HUES6 (cell line): ENCODE results near the gene CSAG2.
"Not testable (repeated sequence)": the region's sequence is repeated elsewhere in the genome, so short reads cannot be mapped to it uniquely, and the experiment has no call there.

ENCODE experiments used
- H3K27ac ChIP-seq: 2 replicates; pipeline ENCODE4 v1.7.0; 2013; ENCODE audit warnings: low read depth, mild to moderate bottlenecking, low read length, inconsistent platforms
- H3K27me3 ChIP-seq: 2 replicates; pipeline ENCODE4 v1.6.1; 2013; ENCODE audit warnings: low read length; ENCODE audit not compliant: control insufficient read depth, insufficient read depth
- H3K36me3 ChIP-seq: 2 replicates; pipeline ENCODE4 v1.6.1; 2013; ENCODE audit warnings: low read length; ENCODE audit not compliant: control insufficient read depth, insufficient read depth
- H3K4me1 ChIP-seq: 2 replicates; pipeline ENCODE4 v1.6.1; 2013; ENCODE audit warnings: low read length; ENCODE audit not compliant: control insufficient read depth, insufficient read depth
- H3K4me3 ChIP-seq: 2 replicates; pipeline ENCODE4 v1.5.1; 2013; ENCODE audit warnings: low read depth, low read length
- H3K9ac ChIP-seq: one replicate; pipeline ENCODE4 v1.6.1; 2013; ENCODE audit warnings: mild to moderate bottlenecking, low read length
- H3K9me3 ChIP-seq: 2 replicates; pipeline ENCODE4 v1.6.1; 2013; ENCODE audit warnings: low read depth, low read length; ENCODE audit not compliant: control insufficient read depth, insufficient read depth

CSAG2 gene

DNA sequence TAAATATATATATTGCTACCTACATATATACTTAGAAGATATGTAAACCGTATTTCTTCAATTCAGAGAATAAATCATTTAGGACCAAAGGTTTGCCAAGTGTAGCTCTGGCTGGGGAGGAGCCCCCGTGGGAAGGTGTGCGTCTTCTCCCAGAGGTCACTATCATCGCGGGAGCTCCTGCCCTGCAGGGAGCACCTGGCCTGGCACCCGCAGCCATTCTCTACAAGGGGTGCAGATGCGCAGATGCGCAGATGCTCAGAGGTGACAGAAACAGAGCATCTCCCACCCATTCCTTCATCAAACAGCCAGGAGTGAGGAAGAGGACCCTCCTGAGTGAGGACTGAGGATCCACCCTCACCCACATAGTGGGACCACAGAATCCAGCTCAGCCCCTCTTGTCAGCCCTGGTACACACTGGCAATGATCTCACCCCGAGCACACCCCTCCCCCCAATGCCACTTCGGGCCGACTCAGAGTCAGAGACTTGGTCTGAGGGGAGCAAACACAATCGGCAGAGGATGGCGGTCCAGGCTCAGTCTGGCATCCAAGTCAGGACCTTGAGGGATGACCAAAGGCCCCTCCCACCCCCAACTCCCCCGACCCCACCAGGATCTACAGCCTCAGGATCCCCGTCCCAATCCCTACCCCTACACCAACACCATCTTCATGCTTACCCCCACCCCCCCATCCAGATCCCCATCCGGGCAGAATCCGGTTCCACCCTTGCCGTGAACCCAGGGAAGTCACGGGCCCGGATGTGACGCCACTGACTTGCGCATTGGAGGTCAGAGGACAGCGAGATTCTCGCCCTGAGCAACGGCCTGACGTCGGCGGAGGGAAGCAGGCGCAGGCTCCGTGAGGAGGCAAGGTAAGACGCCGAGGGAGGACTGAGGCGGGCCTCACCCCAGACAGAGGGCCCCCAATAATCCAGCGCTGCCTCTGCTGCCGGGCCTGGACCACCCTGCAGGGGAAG lies 5.0 kb upstream of the CSAG2 start, which contains the start of gene MAGEA2B:
Gene MAGEA2B (plus strand): TSS at position 814 of the 973 bp plus-strand sequence. CDS start 2,479 bp downstream, outside the sequence.
- not testable (repeated sequence) for H3K9ac ChIP-seq, H3K9me3 ChIP-seq, H3K36me3 ChIP-seq, H3K27me3 ChIP-seq, H3K4me1 ChIP-seq, H3K4me3 ChIP-seq, H3K27ac ChIP-seq

GRCh38 chrX:152713195-152713594 lies 4.1 kb upstream of the CSAG2 start:
- H3K4me3 ChIP-seq, H3K9me3 ChIP-seq, H3K36me3 ChIP-seq, H3K4me1 ChIP-seq, H3K27me3 ChIP-seq, H3K9ac ChIP-seq, H3K27ac ChIP-seq: not testable (repeated sequence)

DNA sequence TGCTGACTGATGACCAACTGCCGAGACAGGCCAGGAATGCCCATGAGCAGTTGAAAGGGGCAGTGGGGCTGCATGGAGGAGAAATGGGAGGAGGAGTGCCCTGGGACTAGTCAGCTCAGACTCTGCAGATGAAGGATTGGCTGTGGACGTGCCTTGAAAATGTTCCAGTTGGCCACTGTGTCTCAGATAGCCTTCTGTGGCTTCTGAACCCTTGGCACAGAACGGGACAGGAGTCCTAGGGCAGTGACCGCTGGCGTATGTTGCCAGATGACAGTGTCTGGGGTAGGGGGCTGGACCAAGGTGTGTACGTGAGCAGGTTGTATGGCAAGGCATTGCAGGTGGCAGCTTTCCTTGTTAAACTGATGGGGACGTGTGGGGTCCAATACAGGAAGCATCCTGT lies 2.6 kb downstream of the CSAG2 start:
- not testable (repeated sequence) for H3K27me3 ChIP-seq, H3K4me3 ChIP-seq, H3K27ac ChIP-seq, H3K36me3 ChIP-seq, H3K9ac ChIP-seq, H3K9me3 ChIP-seq, H3K4me1 ChIP-seq

DNA sequence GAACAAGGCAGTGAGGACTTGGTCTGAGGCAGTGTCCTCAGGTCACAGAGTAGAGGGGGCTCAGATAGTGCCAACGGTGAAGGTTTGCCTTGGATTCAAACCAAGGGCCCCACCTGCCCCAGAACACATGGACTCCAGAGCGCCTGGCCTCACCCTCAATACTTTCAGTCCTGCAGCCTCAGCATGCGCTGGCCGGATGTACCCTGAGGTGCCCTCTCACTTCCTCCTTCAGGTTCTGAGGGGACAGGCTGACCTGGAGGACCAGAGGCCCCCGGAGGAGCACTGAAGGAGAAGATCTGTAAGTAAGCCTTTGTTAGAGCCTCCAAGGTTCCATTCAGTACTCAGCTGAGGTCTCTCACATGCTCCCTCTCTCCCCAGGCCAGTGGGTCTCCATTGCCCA lies 8.7 kb downstream of the CSAG2 start:
- not testable (repeated sequence) for H3K4me3 ChIP-seq, H3K4me1 ChIP-seq, H3K36me3 ChIP-seq, H3K27ac ChIP-seq, H3K9me3 ChIP-seq, H3K9ac ChIP-seq, H3K27me3 ChIP-seq

GRCh38 chrX:152697952-152698931 lies 10.8 kb downstream of the CSAG2 start, which contains the start of gene MAGEA3:
Gene MAGEA3 (plus strand): TSS chrX:152698794. CDS start chrX:152700833, 2,039 bp downstream.
- not testable (repeated sequence) for H3K4me1 ChIP-seq, H3K36me3 ChIP-seq, H3K9ac ChIP-seq, H3K9me3 ChIP-seq, H3K4me3 ChIP-seq, H3K27me3 ChIP-seq, H3K27ac ChIP-seq

DNA sequence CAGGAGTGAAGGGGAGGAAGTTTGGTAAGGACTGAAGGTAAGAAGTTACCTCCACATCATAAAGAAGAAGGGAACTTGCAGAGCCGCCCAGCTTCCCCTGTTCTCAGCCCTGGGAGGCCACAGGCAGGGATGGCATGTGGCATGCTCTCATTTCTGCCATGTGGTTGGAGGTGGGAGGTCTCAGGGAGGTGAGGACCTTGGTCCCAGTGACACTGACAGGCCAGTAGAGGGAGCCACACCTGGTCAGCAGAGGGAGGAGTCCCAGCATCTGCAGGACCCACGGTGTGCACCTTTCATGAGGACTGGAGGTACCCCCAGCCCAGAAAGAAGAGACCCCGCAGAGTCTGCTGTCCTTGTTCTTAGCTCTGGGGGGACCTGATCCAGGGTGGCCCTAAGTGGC lies 28.1 kb downstream of the CSAG2 start:
- not testable (repeated sequence) for H3K9ac ChIP-seq, H3K9me3 ChIP-seq, H3K36me3 ChIP-seq

DNA sequence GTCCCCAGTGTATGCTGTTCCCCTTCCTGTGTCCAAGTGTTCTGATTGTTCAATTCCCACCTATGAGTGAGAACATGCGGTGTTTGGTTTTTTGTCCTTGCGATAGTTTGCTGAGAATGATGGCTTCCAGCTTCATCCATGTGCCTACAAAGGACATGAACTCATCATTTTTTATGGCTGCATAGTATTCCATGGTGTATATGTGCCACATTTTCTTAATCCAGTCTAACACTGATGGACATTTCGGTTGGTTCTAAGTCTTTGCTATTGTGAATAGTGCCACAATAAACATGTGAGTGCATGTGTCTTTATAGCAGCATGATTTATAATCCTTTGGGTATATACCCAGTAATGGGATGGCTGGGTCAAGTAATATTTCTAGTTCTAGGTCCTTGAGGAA lies 34.4 kb downstream of the CSAG2 start:
- H3K36me3 ChIP-seq, H3K27me3 ChIP-seq, H3K4me3 ChIP-seq, H3K4me1 ChIP-seq, H3K9ac ChIP-seq, H3K9me3 ChIP-seq, H3K27ac ChIP-seq: not testable (repeated sequence)

More for the DNA sequence above, 28.1 kb downstream of the CSAG2 start:
- H3K4me1 ChIP-seq, H3K27ac ChIP-seq, H3K27me3 ChIP-seq, H3K4me3 ChIP-seq: not testable (repeated sequence)

GRCh38 chrX:152674135-152674534 lies 34.9 kb downstream of the CSAG2 start:
- H3K9me3 ChIP-seq = no peaks in the 10 kb centered on the region; the same call in 1 of the 2 replicates
- H3K4me1 ChIP-seq = no peaks in the 10 kb centered on the region
- H3K9ac ChIP-seq = no peak overlapping the region
- no peaks in the 10 kb centered on the region for H3K36me3 ChIP-seq
- H3K4me3 ChIP-seq = no peak overlapping the region
- H3K27ac ChIP-seq = no peak overlapping the region
- peaks cover 3% of the 10 kb centered on the region; the same call in 1 of the 2 replicates for H3K27me3 ChIP-seq

GRCh38 chrX:152663086-152663485 lies 46.0 kb downstream of the CSAG2 start:
- no peak overlapping the region for H3K27ac ChIP-seq
- H3K27me3 ChIP-seq = peaks cover 2% of the 10 kb centered on the region; the same call in 1 of the 2 replicates
- no peaks in the 10 kb centered on the region for H3K36me3 ChIP-seq
- peaks cover 11% of the 10 kb centered on the region for H3K9me3 ChIP-seq
- no peak overlapping the region for H3K4me3 ChIP-seq
- no peak overlapping the region for H3K9ac ChIP-seq
- no peaks in the 10 kb centered on the region for H3K4me1 ChIP-seq

- Histone ChIP-seq H3K27me3 (no peaks in the 10 kb centered on the region), H3K9ac (no peak overlapping the region), H3K36me3 (no peaks in the 10 kb centered on the region), H3K4me3 (no peak overlapping the region), H3K27ac (no peak overlapping the region), H3K4me1 (no peaks in the 10 kb centered on the region), H3K9me3 (peaks cover 3% of the 10 kb centered on the region; the same call in 1 of the 2 replicates)
Measured at GRCh38 chrX:152658302-152658701, 50.8 kb downstream of the CSAG2 start.
